Posterior cingulate gyrus (tissue), 11 donors: ENCODE measurements around the gene MAP3K20.
"Not testable (repeated sequence)": the region's sequence is repeated elsewhere in the genome, so short reads cannot be mapped to it uniquely, and the experiment has no call there.

ENCODE experiments used
- DNase-seq, 10 donors: peaks; one replicate each; pipeline versions ENCODE4 v3.0.0 to v3.0.0-alpha.2; 2020 to 2021; ENCODE audit warnings: mixed read lengths in 3 of 10
- intact Hi-C: fragments of 100-400 bp; cut with DNase I; formaldehyde crosslinking; loops from one replicate; pipeline ENCODE4 v1.15.1; 2023

MAP3K20 gene

DNA sequence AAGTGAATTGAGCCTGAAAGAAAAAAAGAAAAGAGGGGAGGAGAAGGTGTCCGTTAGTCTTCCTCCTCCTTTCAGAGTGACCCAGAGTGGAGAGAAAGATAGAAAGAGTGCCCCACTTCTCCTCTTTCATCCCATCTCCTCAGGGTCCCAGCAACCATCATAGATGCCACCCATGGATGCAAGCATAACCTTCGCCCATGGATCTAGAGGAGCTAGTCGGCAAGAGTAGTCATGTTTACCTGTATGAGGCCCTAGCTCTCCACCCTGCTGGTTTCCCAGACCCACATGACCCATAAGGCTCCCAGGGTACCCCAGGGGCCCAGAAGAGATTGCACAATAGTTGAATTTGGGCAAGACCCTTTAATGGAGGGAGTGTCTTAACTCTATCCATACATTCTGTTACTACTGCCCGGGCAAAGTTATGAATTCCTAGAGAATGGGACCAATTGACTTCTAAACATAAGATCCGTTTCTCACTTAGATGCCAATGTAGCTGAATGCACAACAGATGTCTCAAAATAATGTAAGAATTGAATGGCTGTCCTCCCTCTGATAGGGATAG is 223.0 kb downstream of the MAP3K20 start:
- DNase-seq, result no peak
- intact Hi-C loops, result no loop called here

DNA sequence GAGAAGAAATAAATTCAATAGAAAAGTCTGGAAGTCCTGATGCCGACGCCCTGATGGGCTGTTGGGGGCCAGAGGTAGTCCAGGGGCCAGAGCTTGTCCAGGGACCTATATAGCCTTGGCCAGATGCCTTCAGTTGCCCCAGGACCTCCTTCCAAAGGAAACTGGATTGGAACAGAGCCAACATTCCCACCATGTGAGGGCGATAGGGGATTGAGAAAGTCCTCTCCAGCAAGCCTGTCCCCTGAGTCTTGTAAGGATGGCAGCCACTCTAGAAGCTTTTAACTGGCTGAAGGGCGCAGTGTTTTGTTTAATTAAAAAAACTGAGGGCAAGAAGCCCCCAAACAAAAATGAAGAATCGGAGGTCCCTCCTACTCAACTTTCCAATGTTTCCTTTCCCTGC is 224.1 kb downstream of the MAP3K20 start:
- no peak for DNase-seq
- intact Hi-C loops, result no loop called here

DNA sequence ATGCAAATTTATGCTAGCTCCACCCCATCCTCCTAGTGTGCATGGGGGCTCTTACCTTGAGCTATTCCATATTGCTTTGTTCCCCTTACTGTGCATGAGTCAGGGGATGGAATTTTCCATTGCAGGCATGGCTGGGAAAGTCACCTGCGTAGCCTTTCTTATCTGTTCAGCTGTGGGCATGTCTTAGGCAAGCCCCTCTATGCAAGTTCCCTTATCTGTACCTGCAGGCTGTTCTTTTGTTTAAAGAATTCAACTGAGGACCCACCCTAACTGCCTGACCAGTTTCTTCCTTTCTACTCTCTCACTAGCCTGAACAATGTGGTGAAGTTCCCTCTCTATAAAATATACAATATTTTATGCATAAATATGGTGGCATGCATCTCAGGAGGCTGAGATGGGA is 224.8 kb downstream of the MAP3K20 start:
- no peak for DNase-seq
- intact Hi-C loops, result no loop called here

DNA sequence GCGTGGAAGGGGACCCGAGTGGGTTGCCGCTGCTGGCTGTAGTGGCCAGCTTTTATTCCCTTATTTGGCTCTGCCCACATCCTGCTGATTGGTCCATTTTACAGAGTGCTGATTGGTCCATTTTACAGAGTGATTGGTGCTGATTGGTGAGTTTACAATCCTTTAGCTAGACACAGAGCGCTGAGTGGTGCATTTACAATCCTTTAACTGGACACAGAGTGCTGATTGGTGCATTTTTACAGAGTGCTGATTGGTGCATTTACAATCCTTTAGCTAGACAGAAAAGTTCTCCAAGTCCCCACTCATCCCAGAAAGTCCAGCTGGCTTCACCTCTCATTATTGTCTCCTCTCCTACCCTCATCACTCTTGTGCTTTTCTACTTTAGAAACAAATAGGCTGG is 225.9 kb downstream of the MAP3K20 start:
- intact Hi-C loops, DNase-seq: not testable (repeated sequence)

DNA sequence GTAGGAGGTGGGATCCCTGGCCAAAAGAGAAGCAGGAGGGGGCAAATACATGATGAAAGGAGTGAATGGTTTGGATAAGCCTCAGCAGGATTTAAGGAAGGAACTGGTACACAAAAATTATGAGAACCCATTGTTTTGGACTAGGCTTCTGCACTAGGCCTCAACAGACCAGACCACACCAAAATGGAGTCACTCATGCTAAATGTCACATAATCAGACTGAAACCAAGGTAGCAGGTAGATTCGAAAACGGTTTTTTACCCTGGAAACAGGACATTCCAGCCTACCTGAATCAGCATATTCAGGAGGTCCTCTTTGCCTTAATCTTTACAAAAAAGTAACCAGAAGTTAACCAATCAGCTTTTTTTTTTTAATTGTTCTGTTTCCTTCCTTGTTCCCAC is 229.7 kb downstream of the MAP3K20 start:
- intact Hi-C loops, result no loop called here
- no peak for DNase-seq

DNA sequence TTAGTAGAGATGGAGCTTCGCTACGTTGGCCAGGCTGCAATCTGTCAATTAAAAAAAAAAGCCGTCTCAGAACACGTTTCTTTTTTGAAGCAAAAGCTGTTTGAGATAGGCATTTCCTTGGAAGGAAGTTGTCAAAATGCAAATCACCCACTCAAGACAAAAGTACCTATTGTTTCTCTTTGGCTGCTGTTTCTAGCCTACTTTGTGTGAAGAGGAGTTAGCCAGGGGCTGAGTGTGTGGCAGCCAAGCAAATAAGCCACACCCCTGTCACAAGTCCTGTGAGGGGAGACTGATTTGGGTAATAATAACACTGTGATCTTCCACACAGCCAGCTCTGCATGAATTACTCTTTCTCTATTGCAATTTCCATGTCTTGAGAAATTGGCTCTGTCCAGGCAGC is 231.6 kb downstream of the MAP3K20 start:
- DNase-seq, result no peak
- intact Hi-C loops, result no loop called here

DNA sequence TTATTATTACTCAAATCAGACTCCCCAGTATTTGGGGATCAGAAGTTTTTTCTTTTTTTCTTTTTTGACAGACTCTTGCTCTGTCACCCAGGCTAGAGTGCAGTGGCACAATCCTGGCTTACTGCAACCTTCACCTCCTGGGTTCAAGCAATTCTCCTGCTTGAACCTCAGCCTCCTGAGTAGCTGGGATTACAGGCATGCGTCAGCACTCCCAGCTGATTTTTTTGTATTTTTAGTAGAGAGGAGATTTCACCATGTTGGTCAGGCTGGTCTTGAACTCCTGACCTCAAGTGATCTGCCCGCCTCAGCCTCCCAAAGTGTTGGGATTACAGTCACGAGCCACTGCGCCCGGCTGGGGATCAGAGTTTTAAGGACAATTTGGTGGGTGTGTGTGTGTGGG is 233.7 kb downstream of the MAP3K20 start:
- intact Hi-C loops, DNase-seq: not testable (repeated sequence)

DNA sequence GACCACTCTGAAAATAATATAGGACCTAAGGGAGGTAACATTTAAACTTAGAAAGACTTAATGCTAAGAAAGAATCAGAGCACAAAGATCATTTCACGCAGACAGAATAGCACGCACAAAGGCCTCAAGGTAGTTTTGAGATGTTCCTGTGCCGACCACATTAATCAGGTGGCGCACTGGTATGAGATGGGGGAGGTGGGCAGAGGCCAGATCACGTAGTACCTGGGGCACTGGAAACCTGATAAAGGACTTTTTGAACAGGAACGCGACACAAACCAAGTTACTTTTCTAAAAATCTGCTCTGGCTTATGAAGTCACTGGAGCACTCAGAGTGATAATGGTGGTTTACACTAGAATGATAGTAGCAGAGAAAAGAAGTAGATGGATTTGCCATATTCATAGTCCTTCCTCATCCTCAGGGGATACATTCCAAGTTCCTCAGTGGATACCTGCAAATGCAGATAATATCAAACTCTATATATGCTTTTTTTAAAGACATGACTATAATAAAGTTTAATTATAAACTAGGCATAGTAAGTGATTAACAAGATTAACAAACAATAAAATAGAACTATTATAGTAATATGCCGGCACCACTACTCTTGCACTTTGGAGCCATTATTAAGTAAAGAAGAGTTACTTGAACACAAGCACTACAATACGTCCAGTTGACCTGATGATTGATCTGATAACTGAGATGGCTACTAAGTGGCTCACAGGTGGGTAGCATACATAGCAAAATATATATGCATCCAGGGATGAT is 236.4 kb downstream of the MAP3K20 start:
- DNase-seq, result no peak
- intact Hi-C loops, result no loop called here
